ENCODE results near the gene IRAG1.
"Not testable (repeated sequence)": the region's sequence is repeated elsewhere in the genome, so short reads cannot be mapped to it uniquely, and the experiment has no call there.

The IRAG1 gene

DNA sequence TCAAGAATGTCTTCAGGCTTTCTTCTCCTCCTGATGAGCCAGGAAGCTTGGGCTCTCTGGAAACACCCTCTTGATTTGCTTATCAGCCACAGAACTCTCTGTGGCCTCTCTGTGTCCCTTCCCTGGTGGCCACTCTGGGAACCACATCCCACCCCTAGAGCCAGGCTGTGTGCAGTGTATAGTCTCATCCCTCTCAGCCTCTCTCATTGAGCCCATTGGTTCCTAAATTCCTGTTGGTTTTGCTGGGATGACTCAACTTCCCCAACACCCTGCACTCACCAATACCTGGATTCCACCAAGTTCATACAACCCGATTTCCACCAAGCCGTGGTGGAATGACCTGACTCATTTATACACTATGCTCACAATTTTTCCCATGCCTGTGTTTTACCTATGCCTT, 5.2 kb downstream of the IRAG1 start:
- no peak for DNase-seq
- TF ChIP-seq POLR2A (IDR thresholded peaks at IDR 0.05; ENCODE audit: low read length) (no peak), GATA1 (IDR thresholded peaks at IDR 0.05; ENCODE audit: low read depth, low read length) (no peak)

DNA sequence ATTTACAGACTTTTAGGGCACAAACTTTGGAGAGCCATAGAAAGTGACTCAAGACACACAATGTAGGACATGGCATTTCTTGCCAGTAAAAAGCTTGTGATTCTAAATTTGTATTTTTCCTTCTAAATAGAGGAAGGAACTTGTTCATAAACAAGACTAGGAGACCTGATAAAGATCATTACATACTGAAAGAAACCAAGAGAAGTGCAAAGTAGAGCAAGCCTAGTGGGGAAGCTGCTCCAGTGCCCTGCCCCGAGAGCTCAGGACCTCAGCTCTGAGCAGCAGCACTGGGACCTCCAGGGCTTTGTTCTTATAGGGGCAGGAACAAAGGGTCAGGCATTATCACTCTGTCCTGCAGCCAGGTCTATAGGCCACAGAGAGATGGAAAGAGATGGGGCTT, 7.2 kb downstream of the IRAG1 start:
- no peak for TF ChIP-seq GATA1 (IDR thresholded peaks at IDR 0.05; ENCODE audit: low read depth, low read length)
- TF ChIP-seq POLR2A (IDR thresholded peaks at IDR 0.05; ENCODE audit: low read length): no peak
- DNase-seq: no peak

DNA sequence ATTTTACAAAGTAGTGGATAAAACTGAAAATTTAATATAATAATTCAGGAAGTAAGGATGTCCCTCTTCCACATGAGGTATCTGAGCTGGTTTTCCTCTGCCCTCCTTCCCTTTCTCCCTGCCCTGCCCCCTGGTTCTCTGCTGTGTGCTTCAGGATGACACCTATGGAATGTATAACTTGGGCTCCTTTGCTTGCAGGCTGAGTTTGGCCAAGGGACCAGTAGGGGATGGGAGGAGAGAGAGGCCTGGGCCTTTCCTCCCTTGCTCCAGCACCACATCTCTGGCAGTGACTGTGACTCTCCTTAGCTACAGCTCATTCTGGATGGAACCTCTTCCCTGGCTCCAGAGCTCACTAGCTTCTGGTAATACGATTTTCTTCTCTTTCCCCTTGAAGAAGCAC, 10.1 kb downstream of the IRAG1 start:
- no peak for DNase-seq
- TF ChIP-seq GATA1 (IDR thresholded peaks at IDR 0.05; ENCODE audit: low read depth, low read length) (no peak), POLR2A (IDR thresholded peaks at IDR 0.05; ENCODE audit: low read length) (no peak)

DNA sequence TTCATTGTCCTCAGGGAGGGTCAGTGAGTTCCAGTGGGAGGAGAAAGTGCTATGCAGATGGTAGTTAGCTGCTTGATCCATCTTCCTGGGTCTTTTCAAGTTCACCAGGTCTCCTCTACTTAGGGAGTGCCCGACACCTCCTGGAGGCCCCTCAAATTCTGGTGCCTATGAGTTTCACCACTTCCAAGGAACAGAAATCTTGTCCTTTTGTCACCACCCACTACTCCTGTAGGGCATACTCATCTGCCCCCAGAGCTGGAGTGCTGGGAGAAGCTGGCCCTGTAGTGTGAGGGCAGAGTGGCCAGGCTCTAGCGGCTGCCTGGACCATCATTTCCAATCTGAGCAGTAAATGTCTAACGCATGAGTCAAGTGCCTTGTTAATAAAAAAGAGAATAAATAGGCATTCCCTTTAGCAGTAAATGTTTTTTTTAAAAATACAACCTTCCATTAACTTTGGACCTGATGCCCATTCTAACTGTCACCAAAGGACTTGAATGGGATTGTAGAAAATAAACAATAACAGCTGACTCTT, 12.5 kb downstream of the IRAG1 start:
- TF ChIP-seq POLR2A (IDR thresholded peaks at IDR 0.05; ENCODE audit: low read length): no peak
- no peak for TF ChIP-seq GATA1 (IDR thresholded peaks at IDR 0.05; ENCODE audit: low read depth, low read length)
- DNase-seq: no peak

DNA sequence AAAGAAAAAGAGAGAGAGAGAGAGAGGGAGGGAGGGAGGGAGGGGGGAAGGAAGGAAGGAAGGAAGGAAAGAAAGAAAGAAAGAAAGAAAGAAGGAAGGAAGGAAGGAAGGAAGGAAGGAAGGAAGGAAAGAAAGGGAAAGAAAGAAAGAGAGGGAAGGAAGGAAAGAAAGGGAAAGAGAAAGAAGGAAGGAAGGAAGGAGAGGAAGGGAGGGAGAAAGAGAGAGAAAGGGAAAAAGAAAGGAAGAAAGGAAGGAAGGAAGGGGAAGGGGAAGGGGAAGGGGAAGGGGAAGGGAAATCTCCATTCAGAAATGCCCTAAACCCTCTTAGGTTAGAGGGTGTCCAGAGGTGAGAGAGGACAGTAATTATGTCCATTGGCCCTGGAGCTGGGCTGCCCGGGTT, 13.3 kb downstream of the IRAG1 start:
- DNase-seq: not testable (repeated sequence)

DNA sequence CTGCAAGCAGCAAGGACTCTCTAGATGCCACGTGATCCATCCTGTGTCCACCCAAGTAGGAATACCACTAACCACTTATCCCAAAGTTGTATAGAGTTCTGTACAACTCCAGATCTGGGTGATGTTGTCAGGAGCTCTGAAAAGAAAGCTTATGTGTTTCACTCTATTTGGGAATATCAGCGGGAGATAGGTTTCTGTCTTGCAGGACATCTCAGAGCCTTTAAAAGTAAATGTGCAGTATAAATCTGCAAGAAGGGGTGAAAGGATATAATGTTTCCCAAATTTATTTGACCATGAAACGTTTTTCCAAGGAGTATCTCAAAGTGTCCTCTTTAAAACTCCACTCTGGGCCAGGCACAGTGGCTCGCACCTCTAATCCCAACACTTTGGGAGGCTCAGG, 13.9 kb downstream of the IRAG1 start:
- no peak for TF ChIP-seq GATA1 (IDR thresholded peaks at IDR 0.05; ENCODE audit: low read depth, low read length)
- no peak for TF ChIP-seq POLR2A (IDR thresholded peaks at IDR 0.05; ENCODE audit: low read length)

DNA sequence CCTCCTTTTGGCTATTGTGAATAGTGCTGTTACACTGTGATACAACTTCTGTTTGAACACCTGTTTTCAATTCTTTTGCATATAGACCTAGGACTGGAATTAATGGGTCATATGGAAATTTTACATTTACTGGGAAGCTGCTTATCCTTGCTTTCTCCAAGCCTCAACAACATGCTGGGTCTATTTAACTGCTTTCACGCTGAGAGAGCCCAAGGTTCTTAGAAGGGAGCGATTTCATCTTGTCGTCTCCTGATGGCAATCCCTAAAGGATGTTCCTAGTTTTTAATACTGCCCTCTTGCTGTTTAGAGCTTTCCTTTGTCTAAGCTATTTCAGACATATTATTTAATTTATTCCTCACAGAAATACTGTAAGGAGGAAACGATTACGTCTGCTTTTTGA, 15.5 kb downstream of the IRAG1 start:
- DNase-seq: no peak
- no peak for TF ChIP-seq POLR2A (IDR thresholded peaks at IDR 0.05; ENCODE audit: low read length)
- no peak for TF ChIP-seq GATA1 (IDR thresholded peaks at IDR 0.05; ENCODE audit: low read depth, low read length)

More for the DNA sequence above, 13.9 kb downstream of the IRAG1 start:
- no peak for DNase-seq

DNA sequence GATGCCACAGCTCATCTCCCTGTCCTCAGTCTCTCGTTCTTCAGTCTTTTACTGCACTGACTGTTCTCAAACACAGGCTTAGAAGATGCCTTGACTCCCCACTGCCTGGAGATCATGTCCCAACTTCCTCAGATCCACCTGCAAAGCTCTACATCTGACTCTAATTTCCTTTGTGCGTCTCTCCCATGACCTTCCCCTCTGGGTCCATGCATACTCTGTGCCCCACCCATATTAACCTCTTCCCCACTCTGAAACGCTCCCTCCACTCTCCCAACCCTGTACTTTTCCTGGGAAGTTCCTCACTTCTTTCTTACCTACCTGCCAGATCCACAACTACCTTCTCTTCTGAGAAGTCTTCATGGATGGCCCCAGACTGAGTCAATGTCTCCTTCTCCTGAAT, 16.6 kb downstream of the IRAG1 start:
- DNase-seq: no peak
- TF ChIP-seq GATA1 (IDR thresholded peaks at IDR 0.05; ENCODE audit: low read depth, low read length) (no peak), POLR2A (IDR thresholded peaks at IDR 0.05; ENCODE audit: low read length) (no peak)

DNA sequence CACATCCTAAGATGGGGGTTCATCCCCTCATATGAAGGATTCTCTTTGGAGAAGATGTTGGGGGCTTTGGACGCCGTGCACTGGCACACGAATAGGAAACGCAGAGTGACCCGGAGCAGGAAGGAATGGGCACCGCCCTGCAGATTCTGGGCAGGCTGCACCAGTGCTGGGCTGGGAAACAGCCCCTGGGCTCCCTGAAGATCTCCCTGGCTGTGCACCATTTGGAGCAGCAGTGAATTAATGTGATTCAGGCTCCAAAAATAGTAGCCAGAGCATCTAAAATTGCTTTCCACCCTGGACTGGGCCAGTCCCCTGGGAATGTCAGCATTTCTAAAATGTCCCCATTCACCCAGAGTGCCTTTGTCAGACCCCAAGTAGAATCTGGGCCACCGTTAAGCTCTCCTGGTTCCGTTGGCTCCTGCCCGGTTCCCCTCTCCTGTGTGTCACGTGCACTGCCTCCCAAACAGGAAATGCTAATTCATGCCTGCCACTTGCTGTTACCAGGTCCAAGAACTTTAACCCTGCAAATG, 18.6 kb downstream of the IRAG1 start:
- TF ChIP-seq POLR2A (IDR thresholded peaks at IDR 0.05; ENCODE audit: low read length) (no peak), GATA1 (IDR thresholded peaks at IDR 0.05; ENCODE audit: low read depth, low read length) (no peak)
- no peak for DNase-seq

DNA sequence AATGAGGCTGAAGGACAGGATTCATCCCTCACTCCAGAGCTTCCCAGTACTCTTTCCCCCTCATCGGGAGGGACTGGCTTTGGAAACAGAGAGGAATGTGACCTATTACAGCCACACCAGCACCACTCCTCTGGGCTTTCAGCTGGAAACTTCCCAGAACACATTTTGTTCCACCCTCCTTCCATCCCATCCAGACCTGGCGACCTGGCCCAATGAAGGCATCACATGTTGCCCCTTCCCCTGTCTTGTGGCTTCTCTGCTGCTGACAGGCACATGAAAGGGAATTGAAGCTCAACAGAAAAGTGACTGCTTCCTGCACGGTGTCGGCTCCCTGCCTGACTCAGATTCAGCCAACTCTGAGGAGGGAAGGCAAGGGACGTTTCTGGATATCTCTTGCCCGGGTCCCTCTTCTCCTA, 19.1 kb downstream of the IRAG1 start:
- DNase-seq: no peak
- TF ChIP-seq POLR2A (IDR thresholded peaks at IDR 0.05; ENCODE audit: low read length) (no peak), GATA1 (IDR thresholded peaks at IDR 0.05; ENCODE audit: low read depth, low read length) (no peak)

DNA sequence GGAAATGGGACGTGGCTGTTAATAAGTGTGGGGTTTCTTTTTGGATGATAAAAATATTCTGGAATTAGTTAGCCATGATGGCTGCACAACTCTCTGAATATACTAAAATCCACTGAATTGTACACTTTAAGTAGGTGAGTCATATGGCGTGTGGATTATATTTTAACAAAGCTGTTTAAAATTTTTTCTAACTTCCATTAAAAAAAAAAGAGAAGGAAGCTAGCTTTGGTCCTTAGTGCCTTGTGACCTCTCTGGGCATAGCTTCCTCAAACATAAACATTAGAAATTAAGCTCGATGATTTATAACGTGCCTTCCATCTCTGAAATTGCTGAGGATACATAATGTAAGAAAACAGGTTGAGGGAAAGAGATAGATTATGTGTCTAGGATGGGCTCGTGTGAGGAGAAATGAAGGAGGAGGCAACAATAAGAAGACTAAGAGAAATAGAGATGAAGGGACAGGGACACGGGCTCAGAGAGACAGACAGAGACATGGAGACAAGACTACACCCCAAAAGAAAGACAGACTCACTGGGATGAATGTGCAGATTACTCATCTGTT, 20.0 kb downstream of the IRAG1 start:
- no peak for DNase-seq
- TF ChIP-seq GATA1 (IDR thresholded peaks at IDR 0.05; ENCODE audit: low read depth, low read length) (no peak), POLR2A (IDR thresholded peaks at IDR 0.05; ENCODE audit: low read length) (no peak)

DNA sequence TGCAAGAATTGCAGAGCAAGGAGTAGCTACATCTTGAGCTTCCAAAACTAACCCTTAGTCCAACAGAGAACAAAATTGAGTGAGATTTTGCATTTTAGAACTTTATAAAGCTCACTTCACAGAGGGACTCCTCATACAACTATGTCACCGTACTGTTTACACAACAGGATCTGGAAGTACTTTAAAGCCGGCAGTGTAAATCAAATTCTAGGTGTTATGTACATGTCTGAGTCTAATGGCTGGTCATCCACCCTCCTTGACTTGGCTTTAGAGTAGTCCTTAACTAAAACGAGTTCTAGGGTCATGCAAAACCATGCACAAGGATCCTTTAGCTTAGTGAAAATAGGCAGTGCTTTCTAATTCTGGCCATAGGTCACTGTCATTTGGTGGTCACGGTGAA, 23.5 kb downstream of the IRAG1 start:
- TF ChIP-seq POLR2A (IDR thresholded peaks at IDR 0.05; ENCODE audit: low read length) (no peak), GATA1 (IDR thresholded peaks at IDR 0.05; ENCODE audit: low read depth, low read length) (no peak)
- no peak for DNase-seq

DNA sequence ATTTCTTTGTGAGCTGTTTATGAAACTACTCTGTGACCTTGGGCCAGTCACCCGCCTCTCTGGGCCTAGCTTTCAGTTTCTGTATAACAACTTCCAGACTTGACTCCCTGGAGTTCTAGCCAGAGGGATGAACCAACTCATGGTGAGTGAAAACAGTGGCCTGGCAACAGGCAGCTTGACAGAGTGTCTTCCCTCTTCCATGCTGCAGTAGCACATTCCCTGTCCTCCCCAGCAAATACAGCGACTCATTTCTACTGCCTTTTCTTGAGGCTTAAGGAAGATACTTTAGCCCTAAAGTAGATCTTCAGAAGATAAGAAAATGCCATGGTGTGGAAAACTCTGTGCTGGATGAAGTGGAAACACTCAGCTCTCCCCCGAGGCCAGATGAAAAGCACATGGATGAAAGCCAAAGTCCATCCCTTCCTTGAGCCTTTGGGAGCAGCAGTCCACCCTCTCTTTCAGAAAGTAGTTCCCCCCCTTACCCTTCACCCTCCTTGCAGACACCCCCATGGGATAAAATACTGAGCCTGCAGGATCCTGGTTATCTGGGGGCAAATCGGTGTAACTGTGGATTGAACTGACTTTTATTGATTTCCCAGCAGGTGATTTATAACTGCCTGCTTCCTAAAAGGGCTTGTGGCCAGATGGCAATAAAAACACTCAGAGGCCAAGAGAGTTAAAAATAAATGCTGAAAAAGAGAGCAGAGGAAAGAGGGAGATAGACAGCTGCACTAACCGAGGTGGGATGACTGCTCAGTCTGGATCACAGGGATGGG, 24.1 kb downstream of the IRAG1 start:
- DNase-seq: no peak
- TF ChIP-seq POLR2A (IDR thresholded peaks at IDR 0.05; ENCODE audit: low read length) (no peak), GATA1 (IDR thresholded peaks at IDR 0.05; ENCODE audit: low read depth, low read length) (no peak)

DNA sequence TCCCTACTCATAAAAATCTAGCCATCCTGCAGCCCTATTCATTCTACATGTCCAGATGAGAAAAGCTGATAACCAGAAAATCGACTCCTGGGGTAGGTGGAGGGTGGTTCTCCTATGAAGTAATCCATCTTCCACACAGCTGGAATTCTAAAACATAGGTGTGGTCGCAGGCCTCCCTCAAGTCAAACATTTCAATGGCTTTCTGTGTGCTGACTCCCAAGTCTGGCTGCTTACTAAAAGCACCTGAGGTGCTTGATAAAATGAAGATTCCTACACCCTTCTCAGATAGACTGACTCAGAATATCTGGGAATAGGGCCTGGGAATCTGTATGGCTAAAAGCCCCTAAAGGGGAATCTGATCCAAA, 26.1 kb downstream of the IRAG1 start:
- TF ChIP-seq POLR2A (IDR thresholded peaks at IDR 0.05; ENCODE audit: low read length) (no peak), GATA1 (IDR thresholded peaks at IDR 0.05; ENCODE audit: low read depth, low read length) (no peak)

More for the DNA sequence above, 26.1 kb downstream of the IRAG1 start:
- no peak for DNase-seq

All from erythroblast (primary cell).